ENCODE results near the gene TTC7B.
"Not testable (repeated sequence)": the region's sequence is repeated elsewhere in the genome, so short reads cannot be mapped to it uniquely, and the experiment has no call there.

The TTC7B gene

DNA sequence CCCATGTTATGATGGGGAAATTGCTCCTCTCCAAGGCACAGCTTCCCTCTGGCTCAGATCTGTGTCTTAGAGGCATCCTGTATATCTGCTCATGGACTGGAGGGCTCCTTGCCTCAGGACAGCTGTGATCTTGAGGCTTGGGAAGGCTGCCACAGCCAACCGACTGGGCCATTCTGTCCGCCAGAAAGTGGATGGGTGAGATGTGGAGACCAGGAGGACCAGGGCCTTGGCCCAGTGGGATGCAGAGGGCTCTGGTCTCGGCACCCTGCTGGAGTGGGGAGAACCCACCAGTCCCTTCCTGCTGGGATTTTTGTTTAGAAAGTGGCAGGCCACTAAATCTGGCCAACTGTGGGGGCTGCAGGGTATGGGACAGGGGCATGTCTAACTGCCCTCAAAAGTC is 270.8 kb downstream of the TTC7B start:
- DNase-seq (ENCODE audit: low spot score), result no peak

DNA sequence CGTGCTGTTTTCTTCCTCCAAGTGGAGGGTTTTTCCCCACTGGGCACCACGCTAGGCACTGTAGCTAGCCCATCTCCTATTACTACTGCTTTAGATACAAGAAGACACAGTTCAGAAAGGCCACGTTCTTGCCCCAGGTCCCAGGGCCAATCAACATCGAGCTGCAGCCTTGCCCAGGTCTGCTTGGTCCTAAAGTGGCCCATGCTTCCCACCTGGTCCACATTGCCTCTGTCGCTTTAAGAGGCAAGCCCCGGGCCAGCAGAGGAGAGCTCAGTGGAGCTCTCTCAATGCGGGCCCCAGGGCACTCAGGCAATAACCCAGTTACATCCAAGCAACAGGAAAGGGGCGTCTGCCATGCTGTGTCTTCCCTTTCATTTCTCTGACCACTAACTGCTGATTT is 271.3 kb downstream of the TTC7B start:
- no peak for DNase-seq (ENCODE audit: low spot score)

DNA sequence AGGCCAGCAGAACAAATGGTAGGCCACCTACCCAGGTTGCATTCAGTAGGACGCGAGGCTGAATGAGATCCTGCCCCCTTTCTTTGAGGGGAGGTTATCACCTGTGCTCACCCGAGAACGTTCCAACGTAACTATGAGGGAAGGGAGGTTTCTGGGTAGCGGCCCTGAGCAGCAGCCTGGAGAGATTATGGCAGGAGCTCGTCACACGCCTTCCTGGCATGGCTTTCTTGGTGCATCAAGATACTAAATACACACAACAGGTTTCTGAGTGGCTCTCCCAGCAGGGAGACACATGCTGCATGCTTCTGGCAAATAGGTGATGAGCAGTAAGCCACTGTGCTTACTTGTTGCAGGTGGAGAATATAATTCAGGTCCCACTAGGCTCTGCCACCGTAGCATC is 271.7 kb downstream of the TTC7B start:
- DNase-seq (ENCODE audit: low spot score), result no peak

DNA sequence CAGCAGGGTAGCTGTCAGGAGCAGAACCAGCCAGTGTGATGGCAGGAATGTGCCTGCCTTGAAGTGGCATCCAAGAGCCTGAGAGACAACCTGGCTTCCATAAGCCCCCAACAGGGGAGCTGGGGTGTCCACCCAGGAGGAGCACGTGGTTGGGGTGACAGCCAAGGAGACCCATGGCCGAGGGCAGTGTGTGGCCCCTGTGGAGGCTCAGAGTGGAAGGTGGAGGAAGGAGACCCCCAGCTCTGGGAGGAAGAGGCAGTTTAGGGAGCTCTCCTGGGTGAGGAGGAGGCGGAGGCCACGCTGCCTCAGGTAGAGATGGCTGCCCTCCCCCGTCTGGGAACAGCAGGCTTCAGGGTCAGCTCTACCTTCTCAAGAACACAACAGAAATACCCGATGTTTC is 272.4 kb downstream of the TTC7B start:
- no peak for DNase-seq (ENCODE audit: low spot score)

DNA sequence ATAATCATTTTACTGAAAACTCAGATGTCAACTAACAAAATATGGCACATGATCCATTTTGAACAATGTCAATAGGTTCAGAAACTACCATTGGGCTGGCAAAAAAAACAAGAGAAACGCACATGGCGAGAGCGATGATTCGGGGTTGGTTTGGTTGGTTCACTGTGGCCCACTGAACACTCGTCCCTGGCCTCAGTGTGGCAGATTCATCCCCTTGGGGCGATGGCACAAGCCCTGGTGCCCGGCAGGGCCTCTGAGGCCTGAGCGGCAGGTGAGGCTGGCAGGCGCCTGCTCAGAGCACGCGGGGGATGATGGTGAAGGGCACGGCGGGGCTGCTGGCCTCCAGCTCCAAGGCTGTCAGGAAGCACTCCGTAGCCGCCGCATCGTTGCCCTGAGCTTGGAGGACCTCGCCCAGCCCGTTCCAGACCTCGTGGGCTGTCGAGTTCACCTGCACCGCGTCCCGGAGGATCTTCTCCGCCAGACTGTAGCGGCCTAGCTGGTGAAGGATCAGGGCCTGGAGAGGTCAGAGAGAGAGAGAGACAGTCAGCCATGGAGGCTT is 275.1 kb downstream of the TTC7B start:
- DNase-seq (ENCODE audit: low spot score), result no peak

DNA sequence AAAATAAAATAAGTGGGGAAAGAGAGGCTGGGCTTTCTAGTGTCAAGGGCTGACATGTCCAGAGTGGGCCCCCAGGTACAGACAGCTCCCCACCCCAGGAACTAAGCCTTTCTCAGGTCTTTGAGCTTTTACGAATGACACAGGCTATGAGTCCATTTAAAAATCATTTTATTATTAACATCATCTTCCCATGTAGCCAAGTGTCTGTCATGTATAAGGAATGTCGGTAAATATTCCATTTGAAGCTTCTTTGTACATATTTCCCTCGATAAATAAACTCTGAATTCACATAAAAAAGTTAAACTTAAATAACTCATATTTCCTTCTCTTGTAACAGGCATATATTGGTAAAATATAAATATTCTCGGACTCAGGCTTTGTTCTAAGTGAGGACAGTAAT is 275.8 kb downstream of the TTC7B start:
- DNase-seq (ENCODE audit: low spot score), result no peak

DNA sequence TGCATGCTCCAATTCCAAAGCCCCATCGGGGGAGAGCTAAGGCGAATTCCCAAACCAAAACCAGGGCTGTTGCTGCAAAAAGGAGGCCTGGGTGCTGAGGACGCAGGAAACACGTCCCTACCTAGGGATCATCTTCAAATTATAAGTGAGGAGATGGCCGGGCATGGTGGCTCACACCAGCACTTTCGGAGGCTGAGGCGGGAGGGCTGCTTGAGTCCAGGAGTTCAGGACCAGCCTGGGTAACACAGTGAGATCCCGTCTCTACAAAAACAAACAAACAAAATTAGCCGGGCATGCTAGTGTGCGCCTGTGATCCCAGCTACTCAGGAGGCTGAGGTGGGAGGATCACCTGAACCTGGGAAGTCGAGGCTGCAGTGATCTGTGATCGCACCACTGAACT is 276.2 kb downstream of the TTC7B start:
- no peak for DNase-seq (ENCODE audit: low spot score)

DNA sequence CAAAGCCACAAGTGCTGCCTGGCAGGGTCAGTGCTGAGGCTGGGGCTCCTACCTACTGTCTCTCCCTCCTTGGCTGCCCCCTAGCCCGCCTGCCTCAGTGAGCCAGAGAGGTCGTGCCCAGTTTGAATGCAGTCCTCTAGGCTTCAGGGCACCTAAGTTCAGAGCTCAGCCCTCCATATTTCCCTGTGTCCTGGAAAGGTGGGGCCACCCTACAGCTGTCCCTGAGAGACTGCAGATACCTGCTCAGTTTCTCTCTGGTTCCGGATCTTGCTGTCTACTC is 276.8 kb downstream of the TTC7B start:
- DNase-seq (ENCODE audit: low spot score), result no peak

DNA sequence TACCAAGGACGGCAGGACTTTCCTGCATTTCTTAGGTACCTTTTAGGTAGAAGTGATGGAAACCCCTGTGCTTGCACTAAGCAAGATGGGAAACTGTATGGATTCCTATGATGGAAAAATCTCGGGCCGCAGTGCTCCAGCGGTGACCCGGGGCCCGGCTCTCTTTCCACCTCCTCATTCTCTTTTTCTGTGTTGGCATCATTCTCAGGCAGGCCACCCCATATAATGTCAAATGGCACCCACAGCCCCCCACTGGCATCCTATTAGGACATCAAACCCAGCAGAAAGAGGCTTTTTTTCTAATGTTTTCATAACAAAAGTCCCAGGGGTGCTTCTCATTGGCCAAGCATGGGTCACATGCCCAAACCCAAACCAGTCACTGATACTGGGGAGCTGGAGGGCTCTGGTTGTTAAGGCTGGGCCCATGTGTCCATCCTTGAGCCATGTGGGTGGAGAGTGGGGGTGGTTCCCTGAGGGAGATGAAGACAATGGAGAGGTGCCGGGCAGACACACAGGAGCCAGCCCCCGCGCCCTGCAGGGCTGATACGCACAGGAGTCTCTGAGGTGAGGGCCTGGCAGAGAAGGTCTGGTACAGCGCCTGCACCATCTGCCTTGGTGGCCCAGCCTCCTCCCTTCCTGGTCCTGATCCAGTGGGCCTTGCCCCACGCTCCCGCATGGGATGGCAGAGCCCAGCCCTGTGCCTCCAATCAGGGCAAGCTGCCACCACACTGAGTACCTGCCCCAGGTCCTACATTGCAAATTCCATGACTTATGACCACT is 277.3 kb downstream of the TTC7B start:
- DNase-seq (ENCODE audit: low spot score), result no peak

DNA sequence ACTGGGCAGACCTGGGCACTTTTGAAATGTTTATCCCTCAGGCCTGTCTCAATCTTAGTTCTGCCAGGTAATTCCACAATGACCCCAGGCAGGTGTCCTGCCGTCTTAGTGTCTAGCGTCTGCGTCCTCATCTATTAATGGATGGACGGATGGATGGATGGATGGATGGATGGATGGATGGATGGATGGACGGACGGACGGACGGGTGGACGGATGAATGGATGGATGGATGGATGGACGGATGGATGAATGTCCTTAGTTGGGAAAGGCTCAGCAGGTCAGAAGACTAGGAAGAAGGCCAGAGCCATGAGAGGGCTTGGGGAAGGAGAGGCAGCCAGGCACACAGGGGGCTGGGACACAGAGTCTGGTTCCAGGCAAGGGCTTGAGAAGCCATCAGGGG is 278.1 kb downstream of the TTC7B start:
- DNase-seq (ENCODE audit: low spot score), result no peak

DNA sequence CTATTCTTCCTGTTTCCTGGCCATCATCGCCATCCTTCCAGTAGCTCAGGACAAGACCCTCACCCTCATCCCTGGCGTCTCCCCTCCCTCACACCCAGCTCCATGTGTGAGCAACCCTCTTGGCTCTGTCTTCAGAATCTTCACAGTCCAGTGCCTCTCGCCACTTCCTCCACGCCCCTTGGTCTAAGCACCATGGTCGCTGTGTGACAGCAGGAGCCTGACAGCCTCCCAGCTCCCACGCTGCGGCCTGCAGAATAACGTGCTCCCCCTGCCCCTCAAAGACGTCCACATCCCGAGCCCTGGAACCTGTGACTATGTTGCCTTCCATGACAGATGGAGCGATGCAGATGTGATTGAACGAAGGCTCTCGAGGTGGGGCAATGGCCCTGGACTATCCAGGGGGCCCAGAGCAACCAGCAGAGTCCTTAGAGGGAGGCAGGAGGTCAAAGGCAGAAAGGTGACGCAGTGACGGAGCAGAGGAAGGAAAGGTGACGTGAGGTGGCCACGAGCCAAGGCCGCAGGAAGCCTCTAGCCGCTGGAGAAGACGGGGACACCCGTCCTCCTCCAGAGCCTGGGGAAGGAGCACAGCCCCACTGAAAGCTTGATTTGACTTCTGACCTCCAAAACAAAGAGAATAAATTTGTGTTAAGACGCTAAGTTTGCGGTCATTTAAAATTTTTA is 279.6 kb downstream of the TTC7B start:
- DNase-seq (ENCODE audit: low spot score), result no peak

DNA sequence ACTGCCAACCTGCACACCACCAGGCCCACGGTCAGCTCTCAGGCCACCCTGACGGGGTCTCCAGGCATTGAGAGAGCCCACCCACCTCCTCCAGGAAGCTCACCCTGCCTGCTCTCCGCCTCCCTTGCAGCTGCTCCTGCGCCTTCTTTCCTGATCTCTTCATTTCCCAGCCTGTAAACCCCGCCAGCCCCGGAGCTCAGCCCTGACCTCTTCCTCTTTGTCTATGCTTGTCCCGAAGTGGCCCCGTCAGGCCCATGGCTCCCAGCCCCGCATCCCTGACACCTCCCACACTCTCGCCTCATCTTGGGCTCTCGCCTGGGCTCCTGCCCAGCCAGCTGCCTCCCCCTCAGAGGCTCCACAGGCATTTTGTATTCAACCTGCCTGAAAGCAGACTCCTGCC is 280.1 kb downstream of the TTC7B start:
- DNase-seq (ENCODE audit: low spot score), result no peak

DNA sequence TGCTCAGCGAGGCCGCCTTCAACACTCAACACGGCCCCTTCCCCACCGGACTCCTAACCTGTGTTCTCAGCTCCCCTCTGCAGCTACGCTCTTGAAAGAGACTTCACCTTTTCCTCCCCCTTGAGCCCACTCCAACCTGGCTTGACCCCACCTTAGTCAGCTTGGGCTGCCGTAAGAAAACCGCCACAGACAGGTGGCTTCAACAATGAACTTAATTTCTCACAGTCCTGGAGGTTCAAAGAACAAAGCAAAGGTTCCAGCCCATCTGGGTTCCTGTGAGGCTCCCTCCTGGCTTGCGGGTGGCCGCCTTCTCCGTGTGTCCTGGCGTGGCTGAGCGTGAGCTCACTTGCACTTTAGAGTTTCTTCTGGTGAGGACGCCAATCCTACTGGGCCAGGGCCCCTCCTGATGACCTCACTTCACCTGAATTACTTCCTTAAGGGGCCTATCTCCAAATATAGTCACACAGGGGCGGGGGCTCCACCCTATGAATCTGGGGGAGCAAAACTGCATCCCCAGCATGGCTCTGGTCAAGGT is 280.6 kb downstream of the TTC7B start:
- no peak for DNase-seq (ENCODE audit: low spot score)

DNA sequence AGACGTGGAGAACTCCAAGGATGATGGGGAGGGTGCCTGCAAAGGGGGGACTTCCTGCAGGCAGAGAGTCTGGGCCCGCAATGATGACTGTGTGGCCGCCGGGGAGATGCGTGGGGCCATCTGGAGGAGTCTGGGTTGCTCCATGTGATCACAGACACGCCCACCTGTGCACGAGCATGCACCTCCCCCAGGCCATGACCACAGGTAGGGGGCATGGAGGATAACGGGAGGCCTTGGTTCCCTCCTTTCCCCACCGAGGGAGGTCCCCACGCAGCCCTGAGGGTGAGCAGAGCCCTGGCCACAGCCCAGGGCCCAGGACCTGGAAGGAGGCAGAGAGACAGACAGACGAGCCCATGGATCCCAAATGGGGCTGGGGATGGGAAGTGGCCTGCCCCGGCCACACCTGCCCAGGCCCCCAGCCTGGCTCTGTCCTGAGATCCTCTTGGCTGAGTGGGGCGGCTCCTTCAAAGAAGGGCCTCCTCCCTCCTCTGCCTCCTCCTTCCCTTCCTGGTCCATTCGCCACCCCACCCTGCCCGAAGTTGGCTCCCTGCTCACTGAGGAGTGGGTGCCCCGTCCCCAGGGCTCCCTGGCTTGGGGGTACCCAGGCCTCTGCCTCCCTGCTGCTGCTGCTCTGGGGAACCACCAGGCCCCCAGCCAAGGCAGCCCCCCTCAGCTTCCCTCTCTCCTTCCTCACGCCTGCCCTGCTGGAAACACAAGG is 281.2 kb downstream of the TTC7B start:
- DNase-seq (ENCODE audit: low spot score), result no peak

DNA sequence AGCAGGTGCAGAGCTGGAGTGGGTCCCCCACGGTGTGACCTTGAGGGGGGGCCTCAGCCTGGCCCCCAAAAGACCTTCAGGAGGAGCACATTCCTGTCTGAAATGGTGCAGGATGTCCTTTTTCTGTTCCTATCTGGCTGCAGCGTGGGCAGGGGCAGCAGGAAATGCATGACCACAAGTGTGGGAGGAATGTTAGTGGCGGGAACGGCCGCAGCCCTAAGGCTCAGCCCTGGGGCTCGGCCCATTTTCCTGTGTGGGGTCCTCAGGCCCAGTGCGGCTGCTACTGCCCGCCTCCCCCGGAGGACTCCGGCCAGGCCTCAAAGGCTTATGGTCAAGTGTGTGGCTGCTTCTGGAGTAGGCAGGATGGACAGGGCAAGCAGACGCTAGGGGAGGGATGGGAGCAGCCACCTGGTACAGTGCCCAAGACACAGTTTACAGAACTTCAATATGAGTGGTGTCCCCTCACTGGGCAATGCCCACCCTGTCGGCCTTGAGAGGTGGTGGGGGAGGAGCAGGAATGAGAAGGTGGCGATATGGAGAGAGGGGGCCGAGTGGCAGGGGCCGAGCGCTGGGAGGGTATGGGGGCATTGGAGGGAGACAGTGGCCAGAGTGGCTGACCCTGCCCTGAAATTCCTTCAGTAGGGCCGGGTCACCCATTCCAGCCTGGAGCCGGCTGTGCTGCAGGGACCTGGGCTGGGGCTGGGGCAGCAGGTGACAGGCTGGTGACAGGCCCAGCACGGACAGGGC is 282.0 kb downstream of the TTC7B start:
- DNase-seq (ENCODE audit: low spot score), result peak; percentile 52

DNA sequence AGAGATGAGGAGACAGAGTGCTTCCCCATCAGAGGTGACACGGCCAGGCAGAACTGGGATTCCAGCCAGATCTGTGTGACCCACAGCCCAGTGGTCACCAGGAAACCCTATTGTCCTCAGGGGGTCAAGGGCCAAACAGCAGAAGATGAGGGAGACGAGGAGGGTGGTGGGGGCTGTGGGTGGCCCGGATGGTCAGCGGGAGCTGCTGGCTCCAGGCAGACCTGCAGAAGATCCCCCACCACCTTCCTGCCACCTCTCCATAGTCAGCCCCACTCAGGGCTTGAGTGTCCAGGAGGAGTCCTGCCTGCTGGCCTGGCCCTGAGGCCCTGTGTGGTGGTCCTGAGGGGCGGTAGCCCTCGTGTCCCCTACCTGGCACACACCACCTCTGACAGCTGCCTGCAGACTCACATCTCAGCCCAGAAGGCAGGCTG is 282.6 kb downstream of the TTC7B start:
- DNase-seq (ENCODE audit: low spot score), result no peak

DNA sequence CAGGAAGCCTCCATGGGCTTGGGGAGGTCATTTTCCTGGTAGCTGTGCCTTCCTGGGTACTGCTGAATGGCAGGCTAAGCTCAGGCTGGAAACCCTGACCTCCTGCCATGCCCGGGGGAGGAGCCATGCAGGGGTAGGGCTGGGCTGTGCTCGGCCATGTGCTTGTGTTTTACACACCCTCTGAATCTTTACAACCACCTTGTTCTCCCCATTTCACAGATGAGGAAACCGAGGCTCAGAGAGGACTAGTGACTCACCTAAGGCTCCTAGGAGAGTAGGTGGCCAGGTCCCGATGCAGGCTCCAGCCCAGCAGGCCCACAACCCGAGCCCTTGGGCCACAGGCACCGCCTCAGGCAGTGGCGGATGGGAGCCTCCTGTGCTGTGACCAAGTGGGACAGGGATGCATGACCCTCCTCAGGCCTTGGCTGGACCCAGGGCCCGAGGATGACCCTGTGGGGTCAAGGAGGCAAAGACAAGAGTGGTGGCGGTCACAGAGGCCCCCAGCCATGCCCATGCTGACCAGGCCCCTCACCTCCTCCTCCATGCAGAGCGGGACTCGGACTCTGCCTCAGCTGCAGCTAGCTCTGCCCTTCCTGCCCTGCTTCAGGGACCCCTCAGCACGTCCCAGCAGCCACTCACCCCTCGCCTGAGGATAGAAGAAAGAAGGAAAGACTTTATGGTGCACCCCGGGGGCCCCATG is 283.3 kb downstream of the TTC7B start:
- DNase-seq (ENCODE audit: low spot score), result no peak

DNA sequence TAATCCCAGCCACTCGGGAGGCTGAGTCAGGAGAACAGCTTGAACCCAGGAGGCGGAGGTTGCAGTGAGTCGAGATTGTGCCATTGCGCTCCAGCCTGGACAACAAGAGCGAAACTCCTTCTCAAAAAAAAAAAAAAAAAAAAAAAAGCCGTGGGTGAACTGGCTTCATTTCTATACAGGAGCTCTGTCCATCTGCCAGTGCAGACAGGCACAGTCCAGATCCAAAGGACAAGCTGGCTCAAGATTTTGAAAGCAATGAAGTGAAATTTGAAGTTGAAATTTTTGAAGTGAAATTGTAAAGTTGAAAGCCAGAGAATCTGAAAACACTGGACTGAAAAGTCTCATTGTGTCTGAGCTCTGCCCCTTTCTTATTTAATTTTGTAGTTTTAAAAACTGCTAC is 284.7 kb downstream of the TTC7B start:
- no peak for DNase-seq (ENCODE audit: low spot score)

DNA sequence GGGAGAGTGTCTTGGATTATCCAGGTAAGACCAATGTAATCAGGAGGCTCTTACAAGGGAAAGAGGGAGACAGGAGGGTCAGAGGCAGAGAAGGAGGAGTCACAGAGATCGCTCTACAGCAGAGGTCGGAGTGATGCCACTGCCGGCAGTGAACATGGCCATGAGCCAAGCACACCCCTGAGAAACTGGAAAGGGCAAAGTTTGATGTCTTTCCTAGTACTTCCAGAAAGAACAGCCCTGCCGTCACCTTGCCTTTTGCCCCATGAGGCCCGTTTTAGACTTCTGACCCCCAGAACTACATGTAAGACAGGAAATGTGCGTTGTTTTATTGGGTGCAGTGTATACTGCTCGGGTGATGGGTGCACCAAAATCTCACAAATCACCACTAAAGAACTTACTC is 285.7 kb downstream of the TTC7B start:
- DNase-seq (ENCODE audit: low spot score), result no peak

DNA sequence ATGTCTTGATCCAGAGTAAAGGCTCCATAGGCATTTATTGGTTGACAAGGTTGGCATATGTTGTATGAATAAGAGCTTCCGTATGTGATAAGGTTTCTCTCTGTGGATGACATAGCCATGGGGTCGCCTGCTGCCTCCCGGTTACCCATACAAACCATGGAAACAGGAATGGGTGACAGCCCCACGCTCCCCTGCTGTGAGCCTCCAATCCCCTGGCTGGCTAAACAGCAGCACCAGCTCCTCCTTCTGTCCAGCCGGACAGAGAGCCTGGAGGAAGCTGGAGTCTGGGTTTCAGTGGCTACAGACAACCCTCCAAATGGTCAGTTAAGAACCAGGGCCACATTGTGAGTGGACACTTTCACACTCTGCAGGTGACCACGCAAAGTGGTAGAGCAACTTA is 288.3 kb downstream of the TTC7B start:
- DNase-seq (ENCODE audit: low spot score), result no peak

DNA sequence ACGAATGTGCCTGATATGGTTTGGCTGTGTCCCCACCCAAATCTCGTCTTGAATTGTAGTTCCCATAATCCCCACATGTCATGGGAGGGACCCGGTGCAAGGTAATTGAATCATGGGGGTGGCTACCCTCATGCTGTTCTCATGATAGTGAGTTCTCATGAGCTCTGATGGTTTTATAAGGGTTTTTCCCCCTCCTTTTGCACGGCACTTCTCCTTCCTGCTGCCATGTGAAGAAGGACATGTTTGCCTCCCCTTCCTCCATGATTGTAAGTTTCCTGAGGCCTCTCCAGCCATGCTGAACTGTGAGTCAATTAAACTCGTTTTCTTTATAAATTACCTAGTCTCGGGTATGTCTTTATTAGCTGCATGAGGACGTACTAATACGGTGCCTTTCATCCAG is 289.7 kb downstream of the TTC7B start:
- DNase-seq (ENCODE audit: low spot score), result not testable (repeated sequence)

Data from AG08396 (cell line).